Right ventricle myocardium inferior (tissue), 1 donor: ENCODE measurements around the gene LRP1-AS. TPM values are rescaled to one million over a fixed set of nuclear protein-coding genes. Genes with fewer than 3 reads are reported as not detected.
A peak's percentile ranks its signal among the peaks of the same experiment; 100 is the strongest.

ENCODE experiments used
- ATAC-seq: fragments of 200-7000 bp; cut with Tn5 transposase; one replicate; pipeline ENCODE4 v1.9.1; 2020; ENCODE audit warnings: mild to moderate bottlenecking, moderate library complexity
- DNase-seq: peaks from one replicate; pipeline ENCODE4 v3.0.0; 2021; ENCODE audit errors: missing footprints
- intact Hi-C: fragments of 100-400 bp; cut with DNase I; formaldehyde crosslinking; loops from one replicate; pipeline ENCODE4 v1.11.0; 2022
- total RNA-seq: library from RNA; stranded (reverse); fragmentation: NEBNext Ultra II Directional; extraction: Animal tissue kit (Norgen Biotek cat#: 25700); gene quantifications from one replicate; pipeline ENCODE4 v1.2.1, GENCODE V29; 2021
- donor health status: DM: no; HTN: yes; CAD: no; lungs with severe emphysema.

LRP1-AS gene
- total RNA-seq, 1 donor from 2014 or later: not detected

GRCh38 chr12:57111031-57111734, 36.2 kb downstream of the LRP1-AS start, which contains the start of gene STAT6:
Gene STAT6, minus strand, starts transcription at chr12:57111362. Its CDS starts 3,084 bp downstream, at chr12:57108278.
- peak; percentile 94 for DNase-seq

DNA sequence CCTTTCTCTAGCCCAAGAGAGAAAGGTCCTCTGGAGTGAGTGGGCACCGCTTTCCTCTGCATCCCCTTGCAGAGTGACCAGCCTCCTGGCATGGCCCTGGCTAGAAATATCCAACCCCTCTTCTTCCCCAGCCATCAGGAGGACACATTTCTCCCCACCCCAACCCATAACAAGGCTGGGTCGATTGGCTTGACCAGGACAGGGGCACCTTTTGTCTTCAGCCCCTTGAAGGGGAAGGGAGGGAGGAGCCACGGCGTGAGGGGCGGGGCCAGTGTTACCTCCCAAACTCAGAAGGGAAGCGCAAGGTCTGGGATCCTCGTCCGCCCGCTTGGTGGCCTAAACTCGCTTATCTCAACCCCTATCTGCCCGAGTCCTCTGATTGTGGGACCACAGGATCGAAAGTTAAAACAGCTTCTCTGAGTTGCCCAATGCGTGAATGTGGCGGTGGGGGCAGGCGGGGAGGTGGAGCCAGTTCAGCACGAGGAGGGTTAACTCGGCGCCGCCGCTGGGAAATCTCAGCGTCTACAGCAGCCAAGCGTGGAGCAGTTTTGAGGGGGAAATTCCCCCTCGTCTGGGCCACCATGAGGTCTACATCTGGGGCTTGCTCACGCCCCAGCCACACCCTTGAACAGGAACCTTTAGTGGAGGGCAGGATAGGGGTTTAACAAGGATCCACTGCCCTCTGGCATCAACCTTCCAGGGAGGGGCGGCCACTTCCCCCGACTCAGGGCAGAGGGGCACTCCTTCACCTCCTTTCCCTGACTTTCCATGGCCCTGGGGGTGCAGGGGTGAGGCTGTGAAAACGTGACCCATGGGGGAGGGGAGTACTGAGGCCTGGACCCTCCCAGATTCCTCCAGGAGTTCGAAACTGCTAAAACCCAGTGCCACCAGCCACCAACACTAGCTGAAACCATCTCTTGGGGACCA, 37.1 kb downstream of the LRP1-AS start:
- DNase-seq (peak; percentile 87), ATAC-seq (peak; percentile 22)
- intact Hi-C loops: loop anchor here (5.0 kb wide), 2 partner anchors 103 to 353 kb away; partner anchors contain the start of gene ZBTB39

More at GRCh38 chr12:57111031-57111734, 36.2 kb downstream of the LRP1-AS start, which contains the start of gene STAT6:
- intact Hi-C loops: loop anchor here (5.0 kb wide), 2 partner anchors 104 to 354 kb away; partner anchors contain the start of gene ZBTB39
- peak; percentile 75 for ATAC-seq

DNA sequence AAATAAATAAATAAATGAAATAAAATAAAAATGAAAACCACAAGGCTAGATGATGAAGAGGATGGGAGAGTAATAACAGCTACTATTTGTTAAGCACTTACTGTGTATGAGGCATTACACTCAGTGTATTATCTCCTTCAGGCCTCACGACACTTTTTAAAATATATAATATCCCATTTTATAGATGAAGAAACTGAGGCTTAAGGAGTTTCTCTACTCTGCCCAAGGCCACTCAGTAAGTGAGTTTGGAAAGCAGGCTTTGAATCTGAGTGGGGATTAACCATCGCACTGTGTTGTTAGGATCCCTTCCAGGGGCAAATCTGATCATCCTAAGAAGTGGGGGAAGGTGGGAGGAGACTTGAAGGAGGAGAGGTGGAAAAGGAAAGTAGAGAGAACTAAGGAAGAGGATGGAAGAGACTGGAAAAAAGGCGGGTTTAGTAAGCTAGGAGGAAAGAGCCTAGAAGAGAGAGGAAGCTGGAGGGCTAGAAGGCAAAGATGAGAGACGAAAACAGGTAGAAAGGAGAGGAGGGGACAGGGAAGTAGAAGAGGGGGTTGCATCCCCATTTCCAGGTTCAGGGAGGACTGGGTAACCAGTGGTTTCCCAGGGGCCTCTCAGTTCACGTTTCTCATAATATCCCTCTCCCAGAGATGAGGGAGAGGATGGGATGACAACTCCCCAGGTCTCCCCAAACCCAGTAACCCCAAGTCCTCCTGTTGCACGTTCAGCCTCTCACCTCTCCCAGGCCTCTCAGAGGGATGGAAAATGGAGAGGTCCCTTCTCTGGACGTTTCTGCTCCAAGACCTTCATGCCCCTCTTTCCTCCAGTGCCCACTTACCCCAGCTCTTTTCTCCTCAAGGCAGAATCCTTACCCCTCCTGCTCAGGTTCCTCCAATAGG, 38.0 kb downstream of the LRP1-AS start:
- no peak for ATAC-seq
- intact Hi-C loops: loop anchor here (5.0 kb wide), 2 partner anchors 102 to 352 kb away; partner anchors contain the start of gene ZBTB39
- no peak for DNase-seq

DNA sequence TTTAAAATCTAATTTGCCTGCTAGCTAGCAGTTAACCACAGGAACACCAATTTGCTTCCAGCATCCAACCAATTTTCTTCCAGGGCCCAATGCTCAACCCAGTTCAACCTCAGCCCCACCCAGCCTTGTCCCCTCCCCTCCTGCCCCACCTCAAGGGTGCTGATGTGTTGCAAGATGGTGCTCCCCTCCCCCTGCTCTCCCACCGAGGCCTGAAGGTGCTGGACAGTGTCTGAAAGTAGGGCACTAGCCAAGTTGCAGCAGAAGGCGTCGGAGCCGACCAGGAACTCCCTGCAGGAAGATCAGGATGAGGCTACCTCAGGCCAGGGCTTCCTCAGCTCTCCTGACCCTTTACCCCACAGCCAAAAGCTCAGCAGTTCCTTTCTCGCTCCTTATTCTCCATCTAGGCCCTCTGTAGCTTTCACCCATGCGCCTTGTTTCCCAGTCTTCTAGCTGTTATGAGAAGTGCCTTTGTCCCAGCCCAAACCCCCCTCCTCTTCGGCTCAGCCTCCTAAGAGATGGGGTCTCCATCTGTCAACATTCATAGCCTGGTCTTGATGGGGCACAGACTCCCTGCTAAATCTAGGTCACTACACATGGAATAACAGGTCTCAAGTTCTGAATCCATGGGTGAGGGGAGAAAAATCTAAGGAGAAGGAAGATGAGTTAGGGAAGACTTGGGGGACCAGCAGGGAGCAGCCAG, 39.8 kb downstream of the LRP1-AS start:
- intact Hi-C loops: no loop called here
- DNase-seq (no peak), ATAC-seq (no peak)

DNA sequence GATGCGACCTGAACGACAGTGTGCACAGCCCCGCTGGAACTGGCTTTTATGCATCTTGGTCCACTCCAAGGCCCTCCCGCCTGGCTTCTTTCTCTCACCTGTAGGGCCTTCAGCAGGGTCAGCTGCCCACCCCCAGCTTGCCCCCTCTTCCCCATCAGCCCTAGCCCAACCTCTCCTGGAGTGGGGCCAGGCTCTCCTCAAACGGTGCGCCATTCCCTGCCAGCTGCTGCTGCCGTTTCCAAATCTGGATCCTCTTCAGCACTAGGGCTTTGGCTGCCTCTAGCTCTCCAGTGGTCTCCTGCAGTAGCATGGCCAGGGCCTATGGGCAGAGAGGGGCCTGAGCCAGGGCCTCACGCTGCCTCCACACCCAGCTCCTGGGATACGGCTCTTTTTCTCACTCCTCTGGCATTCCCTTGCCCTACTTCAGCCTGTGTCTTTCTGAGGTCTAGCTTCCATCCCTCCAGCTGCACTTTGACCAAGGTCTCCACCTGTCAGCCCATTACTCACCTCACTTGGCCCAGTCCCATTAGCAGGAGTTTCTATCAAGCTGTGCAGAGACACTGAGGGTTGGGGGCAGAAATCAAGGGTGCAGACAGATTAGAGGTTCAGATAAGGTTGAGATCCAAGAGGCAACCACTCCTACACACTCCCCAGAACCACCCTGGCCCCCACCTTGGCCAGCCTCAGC, 41.3 kb downstream of the LRP1-AS start:
- DNase-seq (no peak), ATAC-seq (no peak)
- intact Hi-C loops: no loop called here

DNA sequence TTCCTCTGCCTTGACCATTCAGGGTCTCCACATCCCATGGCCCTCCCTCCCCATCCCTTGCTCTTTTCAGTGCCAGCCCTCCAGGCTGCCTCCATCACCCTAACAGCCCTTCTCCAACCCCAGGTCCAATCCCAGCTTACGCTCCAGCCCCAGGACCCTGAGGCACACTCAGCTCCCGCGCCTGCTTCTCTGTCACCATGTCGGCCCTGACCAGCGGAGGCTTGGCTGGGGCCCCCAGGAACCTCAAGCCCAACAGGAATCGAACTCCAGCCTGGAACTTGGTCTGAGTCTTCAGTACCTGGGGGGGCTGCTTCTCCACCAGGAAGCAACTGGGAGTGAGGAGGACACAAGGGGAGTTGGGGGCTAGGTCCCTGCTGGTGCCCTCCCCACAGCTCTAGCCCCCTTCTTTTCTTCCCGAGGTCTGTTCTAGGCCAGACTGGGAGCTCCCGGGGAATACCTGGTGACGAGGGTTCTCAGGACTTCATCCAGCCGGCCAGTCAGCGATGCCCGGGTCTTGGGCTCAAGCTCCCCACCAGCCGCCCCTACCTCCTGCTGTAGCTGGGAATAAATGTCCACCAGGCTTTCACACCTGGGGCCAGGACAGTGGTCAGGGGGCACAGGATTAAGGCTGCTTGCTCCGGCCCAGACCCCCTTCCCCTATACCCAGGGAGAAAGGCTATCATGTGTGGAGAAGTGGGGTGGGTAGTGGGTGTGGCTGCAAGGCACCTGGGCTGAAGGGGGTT, 42.2 kb downstream of the LRP1-AS start:
- intact Hi-C loops: no loop called here
- DNase-seq: no peak
- ATAC-seq: no peak

GRCh38 chr12:57104292-57104910, 43.0 kb downstream of the LRP1-AS start:
- ATAC-seq (no peak), DNase-seq (no peak)
- intact Hi-C loops: no loop called here

DNA sequence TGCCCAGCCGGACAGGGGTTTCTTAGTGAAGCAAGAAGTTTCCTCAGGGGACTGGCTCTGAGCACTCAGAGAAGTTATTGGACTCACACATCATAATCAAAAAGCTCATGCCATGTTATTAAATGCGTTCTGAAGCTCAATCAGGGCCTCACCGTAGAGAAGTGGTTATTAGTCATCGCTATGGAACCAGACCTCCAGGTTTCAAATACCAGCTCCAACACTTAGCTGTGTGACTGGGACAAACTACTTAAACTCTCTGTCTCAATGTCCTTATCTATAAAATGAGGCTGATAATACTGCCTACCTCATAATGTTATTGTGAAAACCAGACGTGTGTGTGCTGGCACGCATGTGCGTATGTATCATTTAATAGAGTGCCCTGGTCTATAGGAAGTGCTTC, 43.6 kb downstream of the LRP1-AS start:
- intact Hi-C loops: no loop called here
- DNase-seq (no peak), ATAC-seq (no peak)

GRCh38 chr12:57101892-57102695, 45.3 kb downstream of the LRP1-AS start:
- ATAC-seq: no peak
- no peak for DNase-seq
- intact Hi-C loops: no loop called here

DNA sequence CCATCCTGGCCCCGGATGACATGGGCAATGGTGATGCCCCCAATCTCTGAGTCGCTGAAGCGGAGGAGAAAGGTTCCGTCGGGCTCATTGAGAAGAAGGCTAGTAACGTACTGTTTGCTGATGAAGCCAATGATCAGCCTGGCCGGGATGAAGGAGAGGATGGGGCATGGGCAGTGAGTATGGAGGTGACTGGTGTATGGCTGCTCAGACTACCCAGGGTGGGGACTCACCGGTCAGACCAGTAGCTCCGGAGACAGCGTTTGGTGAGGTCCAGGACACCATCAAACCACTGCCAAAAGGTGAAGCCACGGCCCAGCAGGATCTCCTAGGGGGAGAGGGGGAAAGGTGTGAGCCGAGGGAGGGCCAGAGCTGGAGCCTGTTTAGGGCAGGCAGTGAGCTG, 47.7 kb downstream of the LRP1-AS start:
- intact Hi-C loops: no loop called here
- ATAC-seq (no peak), DNase-seq (no peak)

- no peak for ATAC-seq
- DNase-seq: no peak
- intact Hi-C loops: no loop called here
Observed at GRCh38 chr12:57099047-57099714, 48.2 kb downstream of the LRP1-AS start.

DNA sequence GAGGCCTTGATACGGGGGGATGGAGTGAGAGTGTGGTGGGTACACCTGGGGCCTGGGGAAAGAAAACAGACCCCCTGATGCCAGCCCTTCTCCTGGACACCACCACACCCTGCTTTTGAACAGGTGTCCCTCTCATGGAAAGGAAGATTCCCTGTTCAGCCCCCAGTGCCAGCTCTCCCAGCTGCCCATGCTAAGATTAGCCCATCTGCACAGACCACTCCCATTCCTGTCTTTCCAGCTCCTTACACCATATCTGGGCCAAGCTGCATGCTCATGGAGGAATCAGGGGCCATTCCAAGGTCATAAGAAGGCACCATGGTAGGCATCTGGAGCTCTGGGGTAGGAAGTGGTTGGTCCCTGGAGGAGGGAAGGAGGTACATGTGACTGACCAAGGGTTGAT, 48.9 kb downstream of the LRP1-AS start:
- intact Hi-C loops: no loop called here
- no peak for ATAC-seq

DNA sequence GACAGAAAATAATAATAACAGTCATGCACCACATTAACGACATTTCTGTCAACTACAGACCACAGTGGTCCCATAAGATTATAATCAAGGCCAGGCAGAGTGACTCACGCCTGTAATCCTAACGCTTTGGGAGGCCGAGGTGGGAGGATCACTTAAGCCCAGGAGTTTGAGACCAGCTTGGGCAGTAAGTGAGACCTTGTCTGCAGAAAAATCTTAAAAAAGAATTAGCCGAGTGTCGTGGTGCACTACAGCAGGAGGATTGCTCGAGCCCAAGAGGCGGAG, 49.9 kb downstream of the LRP1-AS start:
- DNase-seq (no peak), ATAC-seq (no peak)
- intact Hi-C loops: no loop called here

More for the DNA sequence above, 48.9 kb downstream of the LRP1-AS start:
- DNase-seq: no peak

DNA sequence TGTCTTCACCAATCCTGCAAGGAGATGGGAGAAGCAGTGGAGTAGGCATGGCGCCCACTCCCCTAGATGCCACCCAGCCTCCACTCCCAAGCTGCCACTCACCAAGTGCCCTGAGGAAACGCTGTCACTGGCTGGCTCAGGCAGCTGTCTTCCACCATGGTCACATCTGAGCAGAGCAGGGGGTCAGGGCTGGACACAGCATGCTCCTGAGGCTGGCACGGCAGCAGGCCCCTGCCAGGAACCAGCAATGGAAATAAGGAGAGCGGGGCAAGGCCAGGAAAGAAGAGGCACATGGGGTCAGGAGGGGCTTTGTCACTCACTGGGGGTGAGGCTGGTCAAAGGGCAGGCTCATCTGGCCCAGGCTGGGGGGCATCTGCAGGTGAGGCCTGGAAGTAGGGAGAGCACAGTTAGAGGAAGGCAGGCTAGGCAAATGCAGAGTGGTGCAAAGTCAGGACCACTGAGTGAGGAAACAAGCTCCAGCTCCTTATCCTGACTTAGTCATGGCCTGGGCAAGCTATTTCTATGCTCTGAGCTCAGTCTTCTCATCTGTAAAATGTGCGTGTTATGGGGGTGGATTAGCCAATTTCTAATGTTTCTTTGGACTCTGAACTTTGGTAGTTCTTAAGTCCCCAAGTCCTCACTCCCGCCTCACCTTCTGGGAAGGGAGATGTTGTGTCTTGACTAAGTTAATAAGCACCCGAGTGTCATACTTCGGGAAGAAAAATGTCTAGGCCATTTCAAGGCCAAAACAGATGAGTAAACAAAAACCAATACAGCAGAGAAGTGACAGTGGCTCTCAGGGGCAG, 50.5 kb downstream of the LRP1-AS start:
- ATAC-seq (no peak), DNase-seq (no peak)
- intact Hi-C loops: no loop called here
